Pancreas (tissue), 10 donors: ENCODE measurements around the gene MRE11. TPM values are rescaled to one million over a fixed set of nuclear protein-coding genes. Genes with fewer than 3 reads are reported as not detected.
A peak's percentile ranks its signal among the peaks of the same experiment; 100 is the strongest.

ENCODE experiments used
- ATAC-seq, 4 donors: fragments of 200-7000 bp; cut with Tn5 transposase; one replicate each; pipeline versions ENCODE4 v1.8.0 to v1.9.1; 2020; ENCODE audit warnings: mild to moderate bottlenecking in 4 of 4, moderate library complexity in 4 of 4
- DNase-seq, 6 donors: peaks; one replicate each; pipeline ENCODE4 v3.0.0-alpha.2; 2020
- FAIRE-seq: peaks from 2 replicates; lab custom pipeline; 2012; peaks lifted over from hg19 to GRCh38; lab: Jason Lieb, UNC
- H3K27ac ChIP-seq, 4 donors: fragments of 200-600 bp; sonication (generic); 1 replicate in 3 of 4; 2 replicates in 1 of 4; pipeline versions ENCODE4 v1.5.0 to v1.8.0; 2020
- H3K27me3 ChIP-seq, 4 donors: fragments of 200-600 bp; one replicate each; pipeline ENCODE4 v1.8.0; 2021
- H3K36me3 ChIP-seq, 3 donors: fragments of 200-600 bp; sonication (generic) in 1 of 3; one replicate each; pipeline versions ENCODE4 v1.5.0 to v1.8.0; 2020 to 2021
- H3K4me1 ChIP-seq, 3 donors: fragments of 200-600 bp; one replicate each; pipeline ENCODE4 v1.8.0; 2021
- H3K4me3 ChIP-seq, 4 donors: fragments of 200-600 bp; sonication (generic) in 2 of 4; one replicate each; pipeline versions ENCODE4 v1.5.0 to v1.8.0; 2020 to 2021
- H3K9me3 ChIP-seq, 4 donors: fragments of 200-600 bp; one replicate each; pipeline ENCODE4 v1.8.0; 2021
- WGBS, 2 donors: extraction: QIAGEN DNeasy Blood & Tissue Kit; methylation state at CpG; one replicate each; pipeline ENCODE4 v1.1.7; 2013; 5-methylcytosine and 5-hydroxymethylcytosine counted together
- intact Hi-C, 3 donors: fragments of 100-400 bp; cut with DNase I; formaldehyde crosslinking; loops; one replicate each; pipeline versions ENCODE4 v1.11.1 to v1.14.2; 2022
- polyA plus RNA-seq, 2 donors: library from polyadenylated mRNA; stranded (reverse); fragments of 200-250 nt; gene quantifications; one replicate each; pipeline ENCODE4 v1.2.3, GENCODE V29; 2013
- total RNA-seq, 6 donors: library from RNA; stranded (reverse); fragmentation: NEBNext Ultra II Directional in 4 of 6; extraction: Animal tissue kit (Norgen Biotek cat#: 25700) in 4 of 6; gene quantifications; one replicate each; pipeline versions ENCODE4 v1.2.1 to v1.2.4, GENCODE V29; 2021 to 2023
- TF ChIP-seq, protein P1 (sequence below), 4 donors: fragments of 200-600 bp; sonication (generic) in 3 of 4; IDR thresholded peaks; one replicate each; pipeline versions ENCODE4 v1.5.0 to v1.8.0; 2021; ENCODE audit warnings: antibody characterized with exemption in 4 of 4
- donor health status: healthy with polysubstance abuse.
- donor health status: DM: no; HTN: no; CAD: no; lungs with moderate emphysema.
- donor health status: DM: no; HTN: no; CAD: no.
- donor health status: control.
- donor health status: control.
- donor health status: Bipolar disorder and iron deficiency.
- donor health status: DM: yes; HTN: yes; CAD: no.
- donor health status: DM: no; HTN: no; CAD: no.
- donor health status: DM: no; HTN: no; CAD: no.
- donor health status: DM: yes; HTN: yes; CAD: no.

Gene MRE11
- total and polyA plus RNA-seq, 8 donors = 4.2 to 13.4 (median 8.6) TPM

DNA sequence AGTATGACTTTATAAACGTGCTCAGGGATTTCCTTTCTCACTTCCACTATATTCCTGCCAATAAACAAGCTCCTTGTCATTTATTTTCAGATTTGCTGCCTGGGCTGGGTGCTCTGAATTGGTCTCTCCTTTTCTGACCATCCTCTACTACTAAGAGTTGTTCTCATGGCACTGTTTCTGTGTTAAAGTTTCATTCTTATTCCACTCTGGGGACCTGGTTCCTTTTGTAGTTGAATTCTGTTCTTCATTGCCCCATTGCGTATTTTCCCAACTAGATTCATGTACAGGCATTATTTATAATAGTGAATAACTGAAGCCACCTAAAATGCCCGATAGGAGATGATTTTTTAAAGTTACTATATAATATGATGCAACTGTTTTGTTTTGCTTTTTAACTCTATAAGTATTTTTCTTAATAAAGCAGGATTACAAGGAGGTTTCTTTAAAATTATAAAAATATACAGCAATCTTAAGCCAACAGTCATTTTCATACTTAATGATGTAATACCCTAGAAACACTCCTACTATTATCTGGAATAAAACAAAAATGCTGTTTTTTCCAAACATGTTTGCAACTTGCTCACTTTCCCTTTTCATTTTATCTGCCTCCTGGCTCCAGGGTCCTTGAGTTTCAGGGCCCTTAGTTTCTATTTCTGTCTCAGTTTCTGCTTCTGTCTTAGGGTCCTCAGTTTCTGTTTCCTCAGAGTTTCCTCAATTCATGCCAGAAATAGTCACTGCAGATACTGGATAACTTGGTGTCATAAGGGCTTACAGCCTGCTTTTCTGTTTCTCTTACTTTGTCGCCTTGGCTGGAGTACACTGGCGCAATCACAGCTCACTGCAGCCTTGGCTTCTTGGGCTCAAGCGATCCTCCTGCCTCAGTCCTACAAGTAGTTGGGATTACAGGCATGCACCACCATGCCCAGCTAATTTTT, 40.3 kb upstream of the MRE11 start:
- DNase-seq (no peak), FAIRE-seq (no peak), ATAC-seq (peak in 2 of 4 donors; percentile 36 to 48)
- TF ChIP-seq, protein P1, sequence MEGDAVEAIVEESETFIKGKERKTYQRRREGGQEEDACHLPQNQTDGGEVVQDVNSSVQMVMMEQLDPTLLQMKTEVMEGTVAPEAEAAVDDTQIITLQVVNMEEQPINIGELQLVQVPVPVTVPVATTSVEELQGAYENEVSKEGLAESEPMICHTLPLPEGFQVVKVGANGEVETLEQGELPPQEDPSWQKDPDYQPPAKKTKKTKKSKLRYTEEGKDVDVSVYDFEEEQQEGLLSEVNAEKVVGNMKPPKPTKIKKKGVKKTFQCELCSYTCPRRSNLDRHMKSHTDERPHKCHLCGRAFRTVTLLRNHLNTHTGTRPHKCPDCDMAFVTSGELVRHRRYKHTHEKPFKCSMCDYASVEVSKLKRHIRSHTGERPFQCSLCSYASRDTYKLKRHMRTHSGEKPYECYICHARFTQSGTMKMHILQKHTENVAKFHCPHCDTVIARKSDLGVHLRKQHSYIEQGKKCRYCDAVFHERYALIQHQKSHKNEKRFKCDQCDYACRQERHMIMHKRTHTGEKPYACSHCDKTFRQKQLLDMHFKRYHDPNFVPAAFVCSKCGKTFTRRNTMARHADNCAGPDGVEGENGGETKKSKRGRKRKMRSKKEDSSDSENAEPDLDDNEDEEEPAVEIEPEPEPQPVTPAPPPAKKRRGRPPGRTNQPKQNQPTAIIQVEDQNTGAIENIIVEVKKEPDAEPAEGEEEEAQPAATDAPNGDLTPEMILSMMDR (IDR thresholded peaks at IDR 0.05) = no peak
- intact Hi-C loops = no loop called here
- H3K27ac ChIP-seq = no peak overlapping the region
- H3K36me3 ChIP-seq = no peaks in the 10 kb centered on the region
- H3K4me3 ChIP-seq = no peak overlapping the region
- H3K4me1 ChIP-seq = peaks cover 0 to 7% (median 0%) of the 10 kb centered on the region in 3 donors
- 78 to 80% methylated on average over 6 of the region's 6 CpGs for WGBS, 2 donors
- no peaks in the 10 kb centered on the region for H3K27me3 ChIP-seq
- no peaks in the 10 kb centered on the region for H3K9me3 ChIP-seq

DNA sequence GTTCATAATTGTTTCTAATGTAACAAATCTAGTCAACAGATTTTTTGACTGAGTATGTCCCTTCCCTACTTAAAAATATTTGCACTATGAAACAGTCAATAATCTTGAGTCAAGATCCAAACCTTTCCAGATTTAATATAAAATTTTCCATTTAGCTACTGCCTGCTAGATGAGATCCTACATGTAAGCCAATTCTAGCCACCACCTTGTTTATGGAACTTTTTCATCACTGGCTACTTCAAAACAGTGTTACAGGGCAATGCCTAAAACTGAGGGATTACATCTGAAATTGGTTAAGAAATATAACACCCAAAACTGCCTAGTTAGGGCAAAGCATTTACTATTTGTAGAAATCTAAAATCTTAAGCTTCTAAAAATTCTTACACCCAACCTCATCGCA, 39.6 kb upstream of the MRE11 start:
- intact Hi-C loops = no loop called here
- no peaks in the 10 kb centered on the region for H3K9me3 ChIP-seq
- FAIRE-seq (no peak), ATAC-seq (no peak), DNase-seq (no peak)
- no peak overlapping the region for H3K27ac ChIP-seq
- no peak overlapping the region for H3K4me3 ChIP-seq
- no peaks in the 10 kb centered on the region for H3K27me3 ChIP-seq
- H3K4me1 ChIP-seq = peaks cover 0 to 7% (median 0%) of the 10 kb centered on the region in 3 donors
- WGBS, 2 donors = 95% methylated on average over 1 of the region's 1 CpG
- H3K36me3 ChIP-seq = no peaks in the 10 kb centered on the region
- TF ChIP-seq, protein P1 (IDR thresholded peaks at IDR 0.05) = no peak

DNA sequence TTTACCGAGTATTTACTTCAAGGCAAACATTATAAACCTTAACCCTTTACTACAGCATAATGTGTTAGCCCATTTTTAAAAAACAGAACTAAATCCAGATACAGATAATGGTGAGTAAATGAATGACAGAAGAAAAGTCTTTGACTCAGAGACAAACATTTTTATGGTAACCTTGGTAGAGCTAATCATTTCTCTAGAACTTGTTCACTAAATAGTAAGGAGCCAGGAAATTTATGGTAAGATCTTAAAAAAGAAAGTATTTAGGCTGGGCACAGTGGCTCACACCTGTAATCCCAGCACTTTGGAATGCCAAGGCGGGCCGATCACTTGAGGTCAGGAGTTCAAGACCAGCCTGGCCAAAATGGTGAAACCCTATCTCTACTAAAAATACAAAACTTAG, 38.6 kb upstream of the MRE11 start:
- WGBS, 2 donors = 82 to 90% methylated on average over 3 of the region's 3 CpGs
- FAIRE-seq = no peak
- no peak for DNase-seq

DNA sequence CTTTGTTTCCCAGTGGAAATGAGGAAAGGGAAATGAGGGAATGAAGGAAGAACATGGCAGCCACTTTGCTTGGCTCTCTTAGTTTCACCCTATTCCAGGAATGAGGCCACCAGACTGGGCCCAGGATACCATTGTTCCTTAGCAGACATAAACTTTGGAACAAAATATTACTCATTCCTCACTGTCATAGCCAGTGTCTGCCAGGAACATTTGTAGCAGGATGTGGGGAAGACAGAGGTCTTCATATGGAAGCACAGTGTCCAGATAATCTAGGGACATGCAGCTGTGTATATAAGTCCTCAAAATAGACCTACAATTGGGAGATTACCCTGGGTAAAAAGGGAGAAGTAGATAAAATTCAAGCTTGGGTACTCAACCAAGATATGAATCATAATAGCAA, 34.9 kb upstream of the MRE11 start:
- FAIRE-seq (no peak), DNase-seq (no peak), ATAC-seq (no peak)
- Histone ChIP-seq H3K27ac (no peak overlapping the region), H3K9me3 (no peaks in the 10 kb centered on the region), H3K27me3 (no peaks in the 10 kb centered on the region), H3K36me3 (no peaks in the 10 kb centered on the region), H3K4me1 (peaks cover 0 to 5% (median 3%) of the 10 kb centered on the region in 3 donors), H3K4me3 (no peak overlapping the region)
- intact Hi-C loops = loop anchor here in 1 of 3 donors (10.0 kb wide), 1 partner anchor 66 kb away; no protein-coding TSS in a partner anchor
- TF ChIP-seq, protein P1 (IDR thresholded peaks at IDR 0.05) = no peak

More for the DNA sequence above, 38.6 kb upstream of the MRE11 start:
- H3K36me3 ChIP-seq = no peaks in the 10 kb centered on the region
- H3K4me3 ChIP-seq = no peak overlapping the region
- H3K27me3 ChIP-seq = no peaks in the 10 kb centered on the region
- TF ChIP-seq, protein P1 (IDR thresholded peaks at IDR 0.05) = no peak
- intact Hi-C loops = no loop called here
- H3K4me1 ChIP-seq = peaks cover 0 to 7% (median 0%) of the 10 kb centered on the region in 3 donors
- H3K9me3 ChIP-seq = no peaks in the 10 kb centered on the region
- ATAC-seq = no peak
- no peak overlapping the region for H3K27ac ChIP-seq
